ENCODE measurements around the gene ACACA.
A peak's percentile ranks its signal among the peaks of the same experiment; 100 is the strongest.
"Not testable (repeated sequence)": the region's sequence is repeated elsewhere in the genome, so short reads cannot be mapped to it uniquely, and the experiment has no call there.

ACACA gene

GRCh38 chr17:37406635-37407461 is at the start of gene ACACA, which contains the start of gene TADA2A:
Gene ACACA (minus strand): TSS chr17:37406836. CDS start chr17:37406299, 537 bp downstream.
Gene TADA2A (plus strand): TSS chr17:37406886. CDS start chr17:37411366, 4,480 bp downstream.
- no peak for TF ChIP-seq CTCF (conservative IDR thresholded peaks at IDR 0.05; ENCODE audit: low read depth, low read length)
- peak; percentile 30 for DNase-seq (ENCODE audit: low read depth)
- peak within 1 kb of the TSS; percentile 83 for H3K4me3 ChIP-seq (ENCODE audit: low read length)

- H3K4me3 ChIP-seq (ENCODE audit: low read length): no peak overlapping the region
- TF ChIP-seq CTCF (conservative IDR thresholded peaks at IDR 0.05; ENCODE audit: low read depth, low read length): no peak
- no peak for DNase-seq (ENCODE audit: low read depth)
These were observed 43.5 kb upstream of the ACACA start for GRCh38 chr17:37450112-37450511.

GRCh38 chr17:37447641-37448040 is 41.0 kb upstream of the ACACA start:
- DNase-seq (ENCODE audit: low read depth): no peak
- no peak for TF ChIP-seq CTCF (conservative IDR thresholded peaks at IDR 0.05; ENCODE audit: low read depth, low read length)

GRCh38 chr17:37446027-37446426 is 39.4 kb upstream of the ACACA start:
- DNase-seq (ENCODE audit: low read depth): peak; percentile 70
- no peak overlapping the region for H3K4me3 ChIP-seq (ENCODE audit: low read length)
- TF ChIP-seq CTCF (conservative IDR thresholded peaks at IDR 0.05; ENCODE audit: low read depth, low read length): no peak

More at GRCh38 chr17:37447641-37448040, 41.0 kb upstream of the ACACA start:
- H3K4me3 ChIP-seq (ENCODE audit: low read length): no peak overlapping the region

GRCh38 chr17:37441369-37442014 is 34.9 kb upstream of the ACACA start:
- not testable (repeated sequence) for DNase-seq (ENCODE audit: low read depth); H3K4me3 ChIP-seq (ENCODE audit: low read length)

- no peak for DNase-seq (ENCODE audit: low read depth)
- no peak overlapping the region for H3K4me3 ChIP-seq (ENCODE audit: low read length)
- TF ChIP-seq CTCF (conservative IDR thresholded peaks at IDR 0.05; ENCODE audit: low read depth, low read length): no peak
These were observed 33.8 kb upstream of the ACACA start for GRCh38 chr17:37440424-37440823.

GRCh38 chr17:37438141-37438540 is 31.5 kb upstream of the ACACA start:
- DNase-seq (ENCODE audit: low read depth): no peak
- peak; percentile 28 for TF ChIP-seq CTCF (conservative IDR thresholded peaks at IDR 0.05; ENCODE audit: low read depth, low read length)
- H3K4me3 ChIP-seq (ENCODE audit: low read length): no peak overlapping the region

Measured in retinal pigment epithelial cell (primary cell).